Effector memory CD4-positive, alpha-beta T cell (primary cell): ENCODE measurements around the gene ACOT2.
"Not testable (repeated sequence)": the region's sequence is repeated elsewhere in the genome, so short reads cannot be mapped to it uniquely, and the experiment has no call there.

Experiments
- DNase-seq, 3 donors: peaks; one replicate each; pipeline ENCODE4 v3.0.0-alpha.2; 2020
- H3K27ac ChIP-seq: 2 replicates; pipeline ENCODE4 v1.7.0; 2013; ENCODE audit warnings: mild to moderate bottlenecking, low read length, moderate library complexity; ENCODE audit not compliant: insufficient read depth, poor library complexity, severe bottlenecking
- H3K27me3 ChIP-seq: replicated peaks from 2 replicates; pipeline ENCODE4 v1.7.0; 2013; ENCODE audit warnings: mild to moderate bottlenecking, low read length; ENCODE audit not compliant: insufficient read depth, control insufficient read depth, poor library complexity, severe bottlenecking
- H3K36me3 ChIP-seq: 2 replicates; pipeline ENCODE4 v1.7.0; 2013; ENCODE audit warnings: mild to moderate bottlenecking, low read length, moderate library complexity; ENCODE audit not compliant: control insufficient read depth, insufficient read depth
- H3K4me1 ChIP-seq: 2 replicates; pipeline ENCODE4 v1.7.0; 2013; ENCODE audit warnings: low read length, mild to moderate bottlenecking; ENCODE audit not compliant: control insufficient read depth, insufficient read depth, poor library complexity, severe bottlenecking
- H3K4me3 ChIP-seq: 2 replicates; pipeline ENCODE4 v1.7.0; 2013; ENCODE audit warnings: low read length, low read depth, mild to moderate bottlenecking; ENCODE audit not compliant: insufficient read depth, poor library complexity, severe bottlenecking
- H3K9me3 ChIP-seq: 2 replicates; pipeline ENCODE4 v1.7.0; 2013; ENCODE audit warnings: mild to moderate bottlenecking, low read length, moderate library complexity; ENCODE audit not compliant: control insufficient read depth

ACOT2 gene

GRCh38 chr14:73545353-73545752 lies 23.7 kb upstream of the ACOT2 start:
- not testable (repeated sequence) for H3K4me3 ChIP-seq, H3K4me1 ChIP-seq, H3K9me3 ChIP-seq, H3K27me3 ChIP-seq, H3K36me3 ChIP-seq, H3K27ac ChIP-seq, DNase-seq

- not testable (repeated sequence) for H3K27ac ChIP-seq, H3K9me3 ChIP-seq, DNase-seq, H3K4me3 ChIP-seq, H3K27me3 ChIP-seq, H3K4me1 ChIP-seq, H3K36me3 ChIP-seq
These were observed 19.9 kb upstream of the ACOT2 start for GRCh38 chr14:73549097-73549496.

- not testable (repeated sequence) for H3K36me3 ChIP-seq, H3K9me3 ChIP-seq, H3K27ac ChIP-seq, H3K4me3 ChIP-seq, H3K4me1 ChIP-seq, DNase-seq, H3K27me3 ChIP-seq
These were observed 19.0 kb upstream of the ACOT2 start for GRCh38 chr14:73549889-73550524.

- no peak overlapping the region for H3K4me3 ChIP-seq
- H3K27me3 ChIP-seq = no peaks in the 10 kb centered on the region
- H3K36me3 ChIP-seq = no peaks in the 10 kb centered on the region
- no peaks in the 10 kb centered on the region for H3K4me1 ChIP-seq
- DNase-seq = no peak
- no peak overlapping the region for H3K27ac ChIP-seq
- no peaks in the 10 kb centered on the region for H3K9me3 ChIP-seq
These were observed 15.2 kb upstream of the ACOT2 start for GRCh38 chr14:73553845-73554244.

GRCh38 chr14:73557201-73557600 lies 11.8 kb upstream of the ACOT2 start:
- not testable (repeated sequence) for H3K27me3 ChIP-seq, H3K4me1 ChIP-seq, H3K9me3 ChIP-seq, H3K4me3 ChIP-seq, H3K27ac ChIP-seq, H3K36me3 ChIP-seq, DNase-seq

GRCh38 chr14:73558238-73558637 lies 10.8 kb upstream of the ACOT2 start:
- H3K27me3 ChIP-seq, H3K36me3 ChIP-seq, H3K4me1 ChIP-seq, DNase-seq, H3K4me3 ChIP-seq, H3K9me3 ChIP-seq, H3K27ac ChIP-seq: not testable (repeated sequence)

GRCh38 chr14:73562256-73562655 lies 6.8 kb upstream of the ACOT2 start:
- DNase-seq, H3K36me3 ChIP-seq, H3K27me3 ChIP-seq, H3K4me1 ChIP-seq, H3K9me3 ChIP-seq, H3K27ac ChIP-seq, H3K4me3 ChIP-seq: not testable (repeated sequence)

GRCh38 chr14:73562696-73563095 lies 6.3 kb upstream of the ACOT2 start:
- H3K4me1 ChIP-seq, H3K9me3 ChIP-seq, H3K36me3 ChIP-seq, DNase-seq, H3K4me3 ChIP-seq, H3K27ac ChIP-seq, H3K27me3 ChIP-seq: not testable (repeated sequence)

GRCh38 chr14:73566431-73566830 lies 2.6 kb upstream of the ACOT2 start:
- not testable (repeated sequence) for H3K36me3 ChIP-seq, H3K4me3 ChIP-seq, DNase-seq, H3K27me3 ChIP-seq, H3K27ac ChIP-seq, H3K9me3 ChIP-seq
- H3K4me1 ChIP-seq = peaks cover 17% of the 10 kb centered on the region

GRCh38 chr14:73566935-73567334 lies 2.1 kb upstream of the ACOT2 start:
- H3K27me3 ChIP-seq, DNase-seq, H3K36me3 ChIP-seq, H3K27ac ChIP-seq, H3K9me3 ChIP-seq, H3K4me3 ChIP-seq: not testable (repeated sequence)
- peaks cover 17% of the 10 kb centered on the region for H3K4me1 ChIP-seq

- no peak for DNase-seq
- no peaks in the 10 kb centered on the region for H3K9me3 ChIP-seq
- no peaks in the 10 kb centered on the region for H3K36me3 ChIP-seq
- H3K4me3 ChIP-seq = peak overlapping the region; percentile 87
- no peaks in the 10 kb centered on the region for H3K27me3 ChIP-seq
- H3K4me1 ChIP-seq = peaks cover 17% of the 10 kb centered on the region
- no peak overlapping the region for H3K27ac ChIP-seq
These were observed 1.7 kb upstream of the ACOT2 start for GRCh38 chr14:73567358-73567757.
